Activated CD4-positive, alpha-beta T cell treated with anti-CD3 and anti-CD28 coated beads, Interleukin-2, amount 10 ng/mL, durations not matched to agents 7 days and 5 days (primary cell): ENCODE data around the gene SENP6. TPM values are rescaled to one million over a fixed set of nuclear protein-coding genes. Genes with fewer than 3 reads are reported as not detected.
A peak's percentile ranks its signal among the peaks of the same experiment; 100 is the strongest.

Source experiments
- CTCF ChIA-PET: fragments of 350-600 bp; sonication (Branson Sonifier 250); formaldehyde crosslinking; loops from one replicate; lab custom pipeline; 2021; ENCODE audit warnings: antibody characterized with exemption; lab: Charles Lee
- POLR2A ChIA-PET: fragments of 350-600 bp; sonication (Branson Sonifier 250); formaldehyde crosslinking; loops from one replicate; lab custom pipeline; 2021; ENCODE audit warnings: antibody characterized with exemption; lab: Charles Lee
- DNase-seq: peaks from one replicate; pipeline ENCODE4 v3.0.0-alpha.2; 2020
- H3K27ac Mint-ChIP-seq: one replicate; pipeline ENCODE4 v1.8.0; 2021; ENCODE audit warnings: mild to moderate bottlenecking, moderate library complexity, mixed read lengths
- H3K27me3 Mint-ChIP-seq: one replicate; pipeline ENCODE4 v1.8.0; 2021; ENCODE audit warnings: mixed read lengths
- H3K36me3 Mint-ChIP-seq: one replicate; pipeline ENCODE4 v1.8.0; 2021; ENCODE audit warnings: low read depth, mixed read lengths
- H3K4me1 Mint-ChIP-seq: one replicate; pipeline ENCODE4 v1.8.0; 2021; ENCODE audit warnings: mixed read lengths
- H3K4me3 Mint-ChIP-seq: one replicate; pipeline ENCODE4 v1.8.0; 2021; ENCODE audit warnings: mild to moderate bottlenecking, moderate library complexity, mixed read lengths
- H3K9me3 Mint-ChIP-seq: one replicate; pipeline ENCODE4 v1.8.0; 2021; ENCODE audit warnings: mixed read lengths
- total RNA-seq, 2 experiments: library from RNA; stranded (reverse); gene quantifications; one replicate each; pipeline ENCODE4 v1.2.3, GENCODE V29; 2021

The SENP6 gene
- total RNA-seq, 2 experiments from 2014 or later: 70.9 to 78.5 TPM

DNA sequence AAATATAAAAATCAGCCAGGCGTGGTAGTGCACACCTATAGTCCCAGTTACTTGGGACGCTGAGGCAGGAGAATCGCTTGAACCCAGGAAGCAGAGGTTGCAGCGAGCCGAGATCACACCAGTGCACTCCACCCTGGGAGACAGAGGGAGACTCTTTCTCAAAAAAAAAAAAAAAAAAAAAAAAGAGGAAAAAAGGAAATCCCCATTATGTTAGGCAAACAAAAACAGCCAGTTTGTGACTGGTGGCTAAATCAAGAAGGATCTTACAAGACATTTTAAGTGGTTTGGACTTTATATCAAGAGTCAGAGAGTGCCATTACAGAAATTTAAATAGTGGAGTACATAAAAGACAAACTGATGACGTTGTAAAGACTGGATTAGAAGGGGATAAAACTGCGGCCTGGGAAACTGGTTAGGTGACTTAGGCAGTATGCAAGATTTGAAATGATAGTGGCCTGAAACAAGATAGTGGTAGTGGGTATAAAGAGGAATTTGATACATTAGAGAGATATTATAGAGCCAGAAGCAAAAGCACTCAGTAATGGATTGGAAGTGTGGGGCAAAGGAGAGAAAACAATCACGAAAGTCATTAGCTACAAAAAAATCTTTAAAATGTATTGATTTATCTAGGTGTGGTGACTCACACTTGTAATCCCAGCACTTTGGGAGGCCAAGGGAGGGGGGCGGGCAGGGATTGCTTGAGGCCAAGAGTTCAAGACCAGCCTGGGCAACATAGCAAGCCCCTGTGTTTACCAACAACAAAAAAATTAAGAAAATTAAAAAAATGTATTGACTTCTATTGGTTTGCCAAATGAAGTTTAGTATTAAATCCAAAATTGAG lies 145.7 kb downstream of the SENP6 start:
- CTCF ChIA-PET: no interaction called here
- H3K9me3 Mint-ChIP-seq: no peaks in the 10 kb centered on the region
- H3K27me3 Mint-ChIP-seq: peaks cover 56% of the 10 kb centered on the region
- peaks cover 2% of the 10 kb centered on the region for H3K36me3 Mint-ChIP-seq
- DNase-seq: no peak
- no peak overlapping the region for H3K4me3 Mint-ChIP-seq
- H3K27ac Mint-ChIP-seq: no peak overlapping the region
- POLR2A ChIA-PET: no interaction called here
- peaks cover 13% of the 10 kb centered on the region for H3K4me1 Mint-ChIP-seq

DNA sequence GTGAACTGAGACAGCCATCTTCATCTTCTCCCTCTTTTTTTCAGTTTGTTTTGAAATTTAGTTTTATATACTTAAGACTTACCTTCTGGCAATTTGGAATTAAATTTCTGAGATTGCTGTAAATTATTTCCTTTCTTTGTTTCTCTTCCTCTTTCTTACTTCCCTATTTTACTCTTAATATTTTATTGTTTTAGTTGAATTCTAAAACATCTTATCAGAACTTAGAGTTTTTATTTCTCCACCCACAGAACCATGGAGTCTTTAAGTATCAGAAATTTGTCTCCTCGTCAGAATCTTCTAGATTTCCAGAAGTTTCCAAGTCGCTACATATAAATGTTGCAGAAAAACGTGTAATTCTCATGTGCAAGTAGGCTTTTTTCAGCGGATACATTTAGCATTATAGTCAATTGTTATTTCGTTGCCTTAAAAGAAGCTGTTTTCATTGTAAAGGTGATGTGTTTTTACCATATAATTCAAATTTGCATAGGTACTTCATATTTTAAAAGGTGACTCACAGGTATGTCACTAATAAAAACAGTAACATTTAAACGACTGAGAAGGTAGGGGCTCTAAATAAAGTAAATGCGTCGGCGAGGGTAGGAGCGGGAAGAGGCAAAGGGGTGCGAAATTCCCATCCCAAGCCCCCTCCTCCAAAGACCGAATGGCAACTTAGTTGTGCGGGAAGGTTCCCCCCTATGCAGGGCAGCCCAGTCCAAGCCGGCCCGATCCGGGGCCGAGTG lies 146.5 kb downstream of the SENP6 start:
- no peak for DNase-seq
- H3K36me3 Mint-ChIP-seq: peaks cover 2% of the 10 kb centered on the region
- peaks cover 61% of the 10 kb centered on the region for H3K27me3 Mint-ChIP-seq
- POLR2A ChIA-PET: no interaction called here
- no peak overlapping the region for H3K27ac Mint-ChIP-seq
- H3K4me3 Mint-ChIP-seq: peak overlapping the region; percentile 71
- CTCF ChIA-PET: no interaction called here
- H3K9me3 Mint-ChIP-seq: no peaks in the 10 kb centered on the region
- peaks cover 13% of the 10 kb centered on the region for H3K4me1 Mint-ChIP-seq

DNA sequence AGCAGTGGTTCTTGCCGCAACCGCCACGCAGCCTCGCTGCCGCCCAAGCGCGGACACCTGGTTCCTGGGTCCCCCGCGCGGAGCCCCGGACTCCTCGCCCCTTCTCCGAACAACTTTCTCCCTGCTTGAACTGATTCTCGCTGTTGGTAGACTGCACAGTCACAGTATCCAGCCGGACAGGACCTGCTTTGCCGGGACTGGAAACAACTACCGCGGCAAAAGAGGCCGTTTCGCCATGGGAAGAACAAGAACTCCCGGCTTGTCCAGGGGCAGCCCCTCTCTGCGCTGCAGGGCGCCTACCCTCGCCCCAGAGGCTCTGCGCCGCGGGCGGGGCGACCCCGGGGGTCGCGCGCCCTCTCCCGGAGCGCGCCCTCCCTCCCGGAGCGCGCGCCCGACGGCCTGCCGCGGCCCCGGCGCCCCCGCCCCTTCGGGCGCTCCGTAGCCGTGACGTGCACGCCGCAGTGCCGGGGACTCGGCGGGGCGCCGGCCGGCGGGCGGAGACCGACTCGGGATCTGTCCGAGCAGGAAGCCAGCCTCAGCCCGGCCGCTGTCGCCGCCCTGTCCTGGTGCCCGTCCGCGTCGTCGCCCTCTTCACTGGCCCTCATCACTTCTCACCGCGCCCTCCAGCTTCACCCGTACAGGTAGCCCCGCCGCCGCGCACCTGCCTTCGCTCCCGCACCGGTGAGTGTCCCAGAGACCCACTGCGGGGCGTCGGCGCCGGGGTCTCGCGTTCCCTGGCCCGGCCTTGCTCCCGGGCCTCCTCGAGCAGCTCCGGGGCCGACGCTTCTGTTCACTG lies 147.3 kb downstream of the SENP6 start, which contains the start of gene MYO6:
Gene MYO6 (plus strand): TSS at position 497 of the 796 bp plus-strand sequence. CDS start 68,309 bp downstream, outside the sequence.
- peak; percentile 31 for DNase-seq
- CTCF ChIA-PET: no interaction called here
- Mint-ChIP-seq H3K27me3 (peaks cover 61% of the 10 kb centered on the region), H3K36me3 (peaks cover 2% of the 10 kb centered on the region), H3K4me3 (peak within 1 kb of the TSS; percentile 77), H3K27ac (peak within 1 kb of the TSS; percentile 52), H3K4me1 (peaks cover 13% of the 10 kb centered on the region), H3K9me3 (no peaks in the 10 kb centered on the region)
- POLR2A ChIA-PET: no interaction called here

DNA sequence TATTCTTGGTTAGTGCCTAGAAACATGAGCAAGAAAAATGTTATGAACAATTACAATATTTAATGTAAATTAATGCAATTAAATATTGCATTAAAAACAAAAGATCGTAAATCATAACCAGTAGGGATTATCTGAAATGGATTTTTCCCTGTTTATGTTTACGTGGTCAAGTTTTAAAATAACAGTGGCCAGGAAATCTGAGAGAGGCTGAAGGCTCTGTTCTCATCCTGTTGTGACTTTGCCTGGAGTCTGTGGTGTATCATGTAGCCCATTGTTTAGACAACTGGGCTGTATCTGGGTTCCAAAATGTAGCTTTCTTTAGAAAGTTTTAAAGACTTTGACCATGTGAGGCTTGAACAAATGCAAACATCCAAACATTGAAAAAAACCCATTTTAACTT lies 149.8 kb downstream of the SENP6 start:
- no peak for DNase-seq
- no peaks in the 10 kb centered on the region for H3K9me3 Mint-ChIP-seq
- no peak overlapping the region for H3K27ac Mint-ChIP-seq
- ChIA-PET CTCF (no interaction called here), POLR2A (no interaction called here)
- peaks cover 46% of the 10 kb centered on the region for H3K27me3 Mint-ChIP-seq
- peaks cover 2% of the 10 kb centered on the region for H3K36me3 Mint-ChIP-seq
- H3K4me1 Mint-ChIP-seq: peaks cover 13% of the 10 kb centered on the region
- H3K4me3 Mint-ChIP-seq: no peak overlapping the region

DNA sequence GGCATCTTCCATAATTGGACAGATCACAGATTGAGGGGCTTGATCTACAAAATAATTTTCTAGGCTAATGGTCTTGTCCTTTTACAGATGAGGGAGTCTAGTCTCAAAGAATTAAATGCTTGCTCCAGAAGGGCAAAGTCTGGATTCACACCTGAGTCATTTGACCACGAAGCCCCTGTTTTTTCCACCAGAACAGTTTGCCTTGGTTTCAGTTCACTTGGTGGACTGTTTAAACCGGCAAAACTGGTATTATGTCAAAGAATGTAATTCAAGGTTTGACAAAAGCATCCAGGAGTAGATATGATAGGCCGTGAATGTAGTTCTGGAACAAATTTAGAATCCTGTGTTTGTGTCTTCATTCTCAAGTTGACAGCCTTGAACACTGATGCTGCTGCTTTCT lies 150.7 kb downstream of the SENP6 start:
- Mint-ChIP-seq H3K27ac (no peak overlapping the region), H3K27me3 (peaks cover 44% of the 10 kb centered on the region), H3K4me1 (peaks cover 13% of the 10 kb centered on the region), H3K36me3 (peaks cover 2% of the 10 kb centered on the region), H3K4me3 (no peak overlapping the region), H3K9me3 (no peaks in the 10 kb centered on the region)
- ChIA-PET CTCF (no interaction called here), POLR2A (no interaction called here)
- no peak for DNase-seq

DNA sequence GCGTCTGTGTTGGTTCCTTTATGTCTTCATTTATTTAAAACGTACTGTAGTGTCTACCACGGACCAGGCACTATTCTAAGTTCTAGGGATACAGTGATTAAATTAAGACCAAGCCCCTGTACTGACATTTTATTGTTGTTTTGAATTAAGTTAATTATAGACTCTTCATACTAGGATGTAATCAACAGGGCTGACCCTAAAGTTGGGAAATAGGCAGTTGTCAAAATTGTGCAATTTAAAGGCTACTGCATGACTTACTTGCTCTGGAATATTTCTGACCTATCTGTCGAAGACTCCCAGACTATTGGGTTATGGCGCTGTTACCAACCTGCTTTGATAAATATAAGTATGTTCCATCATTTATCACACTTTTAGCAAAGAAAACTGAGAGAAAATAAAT lies 154.0 kb downstream of the SENP6 start:
- Mint-ChIP-seq H3K27ac (no peak overlapping the region), H3K4me3 (no peak overlapping the region), H3K36me3 (no peaks in the 10 kb centered on the region), H3K9me3 (no peaks in the 10 kb centered on the region), H3K27me3 (peaks cover 39% of the 10 kb centered on the region), H3K4me1 (peaks cover 4% of the 10 kb centered on the region)
- no peak for DNase-seq
- ChIA-PET POLR2A (no interaction called here), CTCF (no interaction called here)

DNA sequence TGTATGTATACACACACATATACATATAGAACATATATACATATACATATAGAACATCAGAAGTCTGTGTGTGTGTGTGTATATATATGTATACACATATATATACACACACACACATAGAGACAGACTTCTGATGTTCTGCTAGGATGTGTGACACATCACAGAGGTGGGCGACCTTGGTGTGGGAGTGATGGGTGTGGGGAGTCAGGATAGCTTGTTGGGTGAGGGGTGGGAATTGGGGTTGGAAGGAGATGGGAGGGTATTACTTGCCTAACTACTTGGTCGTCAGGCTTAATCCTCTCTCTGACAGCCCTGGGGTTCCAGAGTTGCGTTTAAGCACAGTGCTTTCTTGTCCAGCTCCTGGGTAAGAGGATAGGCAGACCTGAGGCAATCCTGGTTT lies 155.6 kb downstream of the SENP6 start:
- H3K36me3 Mint-ChIP-seq: no peaks in the 10 kb centered on the region
- POLR2A ChIA-PET: no interaction called here
- H3K9me3 Mint-ChIP-seq: no peaks in the 10 kb centered on the region
- CTCF ChIA-PET: no interaction called here
- peaks cover 35% of the 10 kb centered on the region for H3K27me3 Mint-ChIP-seq
- no peak overlapping the region for H3K27ac Mint-ChIP-seq
- no peak for DNase-seq
- no peak overlapping the region for H3K4me3 Mint-ChIP-seq
- no peaks in the 10 kb centered on the region for H3K4me1 Mint-ChIP-seq

DNA sequence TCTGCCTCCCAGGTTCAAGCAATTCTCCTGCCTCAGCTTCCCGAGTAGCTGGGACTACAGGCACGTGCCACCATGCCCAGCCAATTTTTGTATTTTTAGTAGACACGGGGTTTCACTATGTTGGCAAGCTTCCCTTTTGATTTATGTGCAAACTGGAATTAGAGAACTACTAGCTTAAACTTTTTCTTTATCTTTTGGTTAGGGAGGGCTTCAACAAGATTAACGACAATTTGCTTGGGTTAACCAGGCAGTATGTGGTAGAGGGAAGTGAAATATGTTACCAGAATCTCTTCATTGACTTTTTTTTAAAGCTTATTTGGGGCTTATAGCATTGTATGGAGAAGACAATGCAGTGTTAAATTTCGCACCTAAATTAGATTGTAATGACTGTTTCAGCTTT lies 156.4 kb downstream of the SENP6 start:
- no peaks in the 10 kb centered on the region for H3K36me3 Mint-ChIP-seq
- H3K4me1 Mint-ChIP-seq: no peaks in the 10 kb centered on the region
- no peak for DNase-seq
- ChIA-PET CTCF (no interaction called here), POLR2A (no interaction called here)
- H3K9me3 Mint-ChIP-seq: no peaks in the 10 kb centered on the region
- H3K27me3 Mint-ChIP-seq: peaks cover 29% of the 10 kb centered on the region
- H3K4me3 Mint-ChIP-seq: no peak overlapping the region
- H3K27ac Mint-ChIP-seq: no peak overlapping the region

DNA sequence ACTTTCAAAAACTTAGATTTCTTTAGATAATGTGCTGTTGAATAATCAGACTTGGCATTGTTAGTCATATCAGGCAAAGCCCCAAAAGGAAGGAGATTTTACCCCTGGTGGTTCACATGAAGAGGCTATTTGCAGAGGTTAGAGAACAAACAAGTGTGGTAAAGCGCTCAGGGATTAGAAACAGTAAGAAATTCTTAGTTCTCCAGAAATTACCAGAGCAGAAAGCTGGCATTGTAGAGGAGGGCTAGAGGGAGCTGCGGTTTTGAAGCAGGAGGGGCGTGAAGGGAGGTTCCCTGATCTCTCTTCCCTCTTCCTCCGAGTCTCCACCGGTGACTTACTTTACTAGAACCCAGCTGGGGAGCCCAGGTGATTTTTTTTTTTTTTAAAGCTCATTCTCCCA lies 157.5 kb downstream of the SENP6 start:
- ChIA-PET CTCF (interaction anchor here (0.6 kb wide), 1 partner anchor 189 kb away, joined by 5 read pairs; no protein-coding TSS in a partner anchor), POLR2A (no interaction called here)
- H3K4me1 Mint-ChIP-seq: no peaks in the 10 kb centered on the region
- no peaks in the 10 kb centered on the region for H3K36me3 Mint-ChIP-seq
- H3K9me3 Mint-ChIP-seq: no peaks in the 10 kb centered on the region
- H3K4me3 Mint-ChIP-seq: no peak overlapping the region
- H3K27me3 Mint-ChIP-seq: peaks cover 30% of the 10 kb centered on the region
- H3K27ac Mint-ChIP-seq: no peak overlapping the region
- DNase-seq: no peak

DNA sequence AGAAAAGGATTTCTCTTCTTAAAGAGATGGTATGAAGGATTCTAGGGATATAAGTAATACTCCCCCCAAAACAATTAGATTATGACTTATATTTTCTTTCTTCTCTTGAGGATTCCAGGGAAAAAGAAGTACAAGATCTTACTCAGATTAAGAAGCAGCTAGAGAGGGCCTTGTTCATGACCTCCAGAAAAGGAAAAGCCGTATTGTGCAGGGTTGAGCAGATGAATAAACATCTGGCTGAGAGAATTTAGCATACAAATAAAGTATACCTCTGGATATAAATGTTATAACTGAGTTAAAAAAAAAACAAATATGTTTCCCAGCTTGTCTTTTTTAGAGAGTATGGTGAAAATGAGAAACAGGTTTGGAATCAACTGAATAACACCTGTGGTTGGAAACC lies 158.6 kb downstream of the SENP6 start:
- Mint-ChIP-seq H3K27me3 (peaks cover 31% of the 10 kb centered on the region), H3K36me3 (no peaks in the 10 kb centered on the region), H3K27ac (no peak overlapping the region), H3K4me1 (no peaks in the 10 kb centered on the region), H3K9me3 (no peaks in the 10 kb centered on the region), H3K4me3 (no peak overlapping the region)
- DNase-seq: no peak
- CTCF ChIA-PET: no interaction called here
- POLR2A ChIA-PET: no interaction called here

DNA sequence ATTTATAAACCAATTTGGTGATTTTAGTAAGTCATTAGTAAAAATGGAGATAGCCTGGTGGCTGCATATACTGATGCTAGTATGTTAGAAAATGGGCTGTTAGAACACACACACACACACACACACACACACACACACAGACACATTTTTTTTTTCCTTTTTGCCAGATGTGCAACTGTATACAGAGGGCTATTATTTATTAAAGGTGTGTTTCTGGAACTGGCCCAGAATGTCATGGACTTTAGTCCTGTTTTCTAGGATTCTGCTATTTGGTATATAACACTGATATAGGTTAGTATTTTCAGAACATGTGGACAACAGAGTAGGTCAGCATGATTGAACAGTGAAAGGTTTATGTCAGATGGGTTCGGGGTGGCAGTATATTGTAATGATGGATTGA lies 159.8 kb downstream of the SENP6 start:
- peaks cover 31% of the 10 kb centered on the region for H3K27me3 Mint-ChIP-seq
- H3K36me3 Mint-ChIP-seq: no peaks in the 10 kb centered on the region
- no peak overlapping the region for H3K4me3 Mint-ChIP-seq
- H3K9me3 Mint-ChIP-seq: no peaks in the 10 kb centered on the region
- POLR2A ChIA-PET: no interaction called here
- H3K27ac Mint-ChIP-seq: no peak overlapping the region
- no peaks in the 10 kb centered on the region for H3K4me1 Mint-ChIP-seq
- no peak for DNase-seq
- CTCF ChIA-PET: no interaction called here

DNA sequence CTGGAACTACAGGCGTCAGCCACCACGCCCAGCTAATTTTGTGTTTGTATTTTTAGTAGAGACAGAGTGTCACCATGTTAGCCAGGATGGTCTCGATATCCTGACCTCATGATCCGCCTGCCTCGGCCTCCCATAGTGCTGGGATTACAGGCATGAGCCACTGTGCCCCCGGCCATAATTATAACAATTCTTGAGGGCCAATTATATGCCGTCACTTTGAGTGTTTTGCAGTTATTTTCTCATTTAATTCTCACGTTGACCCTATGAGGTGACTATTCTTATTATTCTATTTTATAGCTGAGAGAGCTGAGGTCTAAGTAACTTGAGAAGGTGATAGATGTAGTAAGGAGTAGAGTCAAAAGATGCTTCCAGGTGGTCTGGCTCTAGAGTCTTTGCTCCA lies 160.4 kb downstream of the SENP6 start:
- H3K4me3 Mint-ChIP-seq: no peak overlapping the region
- POLR2A ChIA-PET: no interaction called here
- H3K27ac Mint-ChIP-seq: no peak overlapping the region
- no peaks in the 10 kb centered on the region for H3K4me1 Mint-ChIP-seq
- CTCF ChIA-PET: no interaction called here
- no peak for DNase-seq
- peaks cover 31% of the 10 kb centered on the region for H3K27me3 Mint-ChIP-seq
- no peaks in the 10 kb centered on the region for H3K9me3 Mint-ChIP-seq
- H3K36me3 Mint-ChIP-seq: no peaks in the 10 kb centered on the region

- ChIA-PET POLR2A (no interaction called here), CTCF (no interaction called here)
- H3K9me3 Mint-ChIP-seq: no peaks in the 10 kb centered on the region
- DNase-seq: no peak
- H3K4me1 Mint-ChIP-seq: no peaks in the 10 kb centered on the region
- H3K4me3 Mint-ChIP-seq: no peak overlapping the region
- H3K36me3 Mint-ChIP-seq: no peaks in the 10 kb centered on the region
- no peak overlapping the region for H3K27ac Mint-ChIP-seq
- H3K27me3 Mint-ChIP-seq: peaks cover 2% of the 10 kb centered on the region
Measured at GRCh38 chr6:75766387-75766786, 164.7 kb downstream of the SENP6 start.
